PC-9 (cell line): ENCODE measurements around the gene NXPH1.

Experiments used
- CTCF ChIP-seq: fragments of 200-600 bp; sonication (generic); conservative IDR thresholded peaks from 2 replicates; pipeline ENCODE4 v1.6.1; 2017; ENCODE audit warnings: mixed run types, antibody characterized with exemption, mild to moderate bottlenecking, moderate library complexity
- EZH2 ChIP-seq: fragments of 200-600 bp; sonication (generic); IDR thresholded peaks from 2 replicates; pipeline ENCODE4 v1.8.0; 2017; ENCODE audit warnings: antibody characterized with exemption, low read depth

GRCh38 chr7:8594115-8594514 lies 160.7 kb downstream of the NXPH1 start:
- TF ChIP-seq CTCF (no peak), EZH2 (no peak)
